ENCODE data around the gene DIRAS3. TPM values are rescaled to one million over a fixed set of nuclear protein-coding genes. Genes with fewer than 3 reads are reported as not detected.

The DIRAS3 gene
- total RNA-seq, 4 donors from 2014 or later: 1.1 to 1.6 (median 1.1) TPM; not detected in 1

DNA sequence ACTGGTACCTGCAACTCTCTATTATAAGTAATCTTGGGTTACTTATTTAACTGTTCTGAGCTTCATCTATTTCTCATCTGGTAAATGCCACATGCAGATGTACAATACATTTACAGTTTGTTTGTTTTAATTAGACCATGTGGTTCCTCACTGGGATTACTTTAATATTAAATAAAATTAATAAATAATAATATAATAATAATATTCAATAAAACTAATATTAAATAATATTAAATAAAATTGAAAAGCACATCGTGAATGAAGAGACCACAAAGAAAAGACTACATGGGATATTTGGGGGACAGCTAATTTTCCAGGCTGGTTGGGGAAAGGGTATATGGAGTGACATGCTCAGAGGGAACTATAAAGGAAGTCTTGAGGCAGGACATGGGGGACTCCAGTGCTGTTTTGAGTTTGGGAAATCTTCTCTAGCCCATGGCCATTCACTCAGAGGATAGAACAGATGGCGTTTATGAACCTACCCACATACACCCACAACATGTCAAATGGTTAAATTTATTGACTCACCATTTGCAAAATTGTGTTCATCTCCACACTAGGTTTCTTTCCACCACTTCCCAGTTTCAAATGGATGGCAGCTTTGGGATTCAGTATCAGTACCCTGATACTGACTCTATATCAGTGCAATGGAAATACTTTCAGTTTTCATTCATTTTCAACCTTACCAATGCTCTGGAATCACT, 25.6 kb downstream of the DIRAS3 start:
- H3K4me1 ChIP-seq: no peaks in the 10 kb centered on the region
- DNase-seq: no peak
- H3K36me3 ChIP-seq: no peaks in the 10 kb centered on the region
- TF ChIP-seq, protein P1, sequence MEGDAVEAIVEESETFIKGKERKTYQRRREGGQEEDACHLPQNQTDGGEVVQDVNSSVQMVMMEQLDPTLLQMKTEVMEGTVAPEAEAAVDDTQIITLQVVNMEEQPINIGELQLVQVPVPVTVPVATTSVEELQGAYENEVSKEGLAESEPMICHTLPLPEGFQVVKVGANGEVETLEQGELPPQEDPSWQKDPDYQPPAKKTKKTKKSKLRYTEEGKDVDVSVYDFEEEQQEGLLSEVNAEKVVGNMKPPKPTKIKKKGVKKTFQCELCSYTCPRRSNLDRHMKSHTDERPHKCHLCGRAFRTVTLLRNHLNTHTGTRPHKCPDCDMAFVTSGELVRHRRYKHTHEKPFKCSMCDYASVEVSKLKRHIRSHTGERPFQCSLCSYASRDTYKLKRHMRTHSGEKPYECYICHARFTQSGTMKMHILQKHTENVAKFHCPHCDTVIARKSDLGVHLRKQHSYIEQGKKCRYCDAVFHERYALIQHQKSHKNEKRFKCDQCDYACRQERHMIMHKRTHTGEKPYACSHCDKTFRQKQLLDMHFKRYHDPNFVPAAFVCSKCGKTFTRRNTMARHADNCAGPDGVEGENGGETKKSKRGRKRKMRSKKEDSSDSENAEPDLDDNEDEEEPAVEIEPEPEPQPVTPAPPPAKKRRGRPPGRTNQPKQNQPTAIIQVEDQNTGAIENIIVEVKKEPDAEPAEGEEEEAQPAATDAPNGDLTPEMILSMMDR (IDR thresholded peaks at IDR 0.05): no peak
- TF ChIP-seq POLR2A (IDR thresholded peaks at IDR 0.05): no peak
- H3K9me3 ChIP-seq: no peaks in the 10 kb centered on the region
- H3K4me3 ChIP-seq: no peak overlapping the region
- H3K27ac ChIP-seq: no peak overlapping the region
- H3K27me3 ChIP-seq: no peaks in the 10 kb centered on the region

DNA sequence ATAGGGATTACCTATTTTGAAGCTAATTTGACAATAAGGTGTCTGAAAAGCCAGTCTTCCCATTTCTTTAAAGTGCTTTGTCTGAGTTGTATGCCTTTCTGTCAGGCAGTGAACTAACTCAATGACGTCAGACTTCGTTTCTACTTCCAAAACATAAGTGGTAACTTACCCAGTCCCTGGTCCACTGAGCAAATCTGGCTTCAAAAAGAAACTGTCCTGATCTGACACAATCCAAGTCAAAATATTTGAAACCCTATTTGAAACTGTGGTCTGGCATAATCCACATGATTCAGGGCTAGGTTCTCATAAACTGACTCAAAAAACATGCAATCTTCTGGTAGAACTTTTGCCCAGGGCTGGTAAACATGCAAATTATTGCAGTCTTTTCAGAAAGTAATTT, 34.0 kb downstream of the DIRAS3 start:
- Histone ChIP-seq H3K4me3 (no peak overlapping the region), H3K4me1 (no peaks in the 10 kb centered on the region), H3K36me3 (no peaks in the 10 kb centered on the region), H3K27ac (no peak overlapping the region), H3K27me3 (no peaks in the 10 kb centered on the region), H3K9me3 (no peaks in the 10 kb centered on the region)
- no peak for DNase-seq
- no peak for TF ChIP-seq POLR2A (IDR thresholded peaks at IDR 0.05)
- TF ChIP-seq, protein P1 (IDR thresholded peaks at IDR 0.05): no peak

DNA sequence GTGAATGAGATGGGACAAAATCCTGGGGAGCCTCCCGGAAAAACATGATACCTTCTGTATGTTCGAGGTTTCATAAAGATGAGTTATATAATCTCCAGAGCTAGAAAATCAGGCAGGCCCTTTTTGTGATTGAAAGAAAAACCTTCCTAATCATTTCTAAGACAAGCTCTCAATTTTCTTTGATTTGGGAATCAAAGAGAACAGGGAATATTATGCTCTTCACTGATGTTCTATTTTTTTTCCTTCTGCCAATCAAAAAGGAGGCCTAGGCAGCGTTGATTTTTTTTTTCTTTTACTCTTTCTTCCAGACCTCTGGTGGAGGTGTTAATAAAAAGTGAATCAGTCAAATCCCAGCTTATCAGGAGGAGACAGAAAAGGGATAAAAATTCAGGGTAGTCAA, 34.5 kb downstream of the DIRAS3 start:
- Histone ChIP-seq H3K9me3 (no peaks in the 10 kb centered on the region), H3K36me3 (no peaks in the 10 kb centered on the region), H3K4me3 (no peak overlapping the region), H3K27ac (no peak overlapping the region), H3K4me1 (no peaks in the 10 kb centered on the region), H3K27me3 (no peaks in the 10 kb centered on the region)
- TF ChIP-seq, protein P1 (IDR thresholded peaks at IDR 0.05): no peak
- TF ChIP-seq POLR2A (IDR thresholded peaks at IDR 0.05): no peak
- no peak for DNase-seq

DNA sequence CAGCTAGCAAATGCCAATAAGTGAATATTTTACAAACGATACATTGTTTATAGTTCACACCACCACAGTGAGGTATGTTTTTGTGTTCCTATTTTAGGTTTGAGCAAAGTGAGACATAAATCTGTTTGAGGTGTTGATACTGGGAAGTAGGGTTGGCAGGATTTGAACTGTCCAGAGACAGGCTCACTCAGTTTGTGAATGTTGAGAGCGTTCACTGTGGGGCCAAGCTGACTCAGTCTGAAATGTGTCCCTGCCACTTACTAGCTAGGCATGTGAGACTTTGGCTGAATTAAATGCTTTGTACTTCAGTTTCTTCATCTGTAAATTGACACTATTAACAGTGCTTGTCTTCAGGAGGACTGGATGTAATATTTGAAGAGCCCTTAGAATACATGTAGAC, 35.1 kb downstream of the DIRAS3 start:
- TF ChIP-seq POLR2A (IDR thresholded peaks at IDR 0.05): no peak
- TF ChIP-seq, protein P1 (IDR thresholded peaks at IDR 0.05): no peak
- no peak for DNase-seq
- no peaks in the 10 kb centered on the region for H3K4me1 ChIP-seq
- H3K27me3 ChIP-seq: no peaks in the 10 kb centered on the region
- no peaks in the 10 kb centered on the region for H3K9me3 ChIP-seq
- no peak overlapping the region for H3K27ac ChIP-seq
- H3K36me3 ChIP-seq: no peaks in the 10 kb centered on the region
- H3K4me3 ChIP-seq: no peak overlapping the region

DNA sequence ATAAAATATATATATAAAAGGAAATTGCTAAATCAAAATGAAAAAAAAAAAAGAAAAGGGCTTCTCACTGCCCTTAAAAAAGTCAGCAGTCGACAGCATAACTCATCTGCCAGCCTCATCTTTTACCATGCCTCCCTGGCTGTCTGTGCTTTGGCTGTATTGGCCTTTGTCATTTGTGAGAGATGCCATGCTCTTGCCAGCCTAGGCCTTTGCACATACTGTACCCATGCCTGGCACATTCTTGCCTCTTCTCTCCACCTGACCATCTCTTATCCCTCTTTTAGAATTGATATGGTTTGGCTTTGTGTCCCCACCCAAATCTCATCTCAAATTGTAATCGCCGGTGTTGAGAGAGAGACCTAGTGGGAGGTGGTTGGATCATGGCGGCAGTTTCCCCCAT, 37.1 kb downstream of the DIRAS3 start:
- Histone ChIP-seq H3K27me3 (no peaks in the 10 kb centered on the region), H3K4me3 (no peak overlapping the region), H3K9me3 (no peaks in the 10 kb centered on the region), H3K36me3 (no peaks in the 10 kb centered on the region), H3K27ac (no peak overlapping the region), H3K4me1 (no peaks in the 10 kb centered on the region)
- TF ChIP-seq, protein P1 (IDR thresholded peaks at IDR 0.05): no peak
- TF ChIP-seq POLR2A (IDR thresholded peaks at IDR 0.05): no peak
- DNase-seq: no peak

All from Peyer's patch (tissue), 4 donors.